Camera-type eye (tissue), 1 donor: ENCODE measurements around the gene PLCH1. TPM values are rescaled to one million over a fixed set of nuclear protein-coding genes. Genes with fewer than 3 reads are reported as not detected.

ENCODE experiments used
- total RNA-seq: library from RNA; depleted of rRNA; stranded (reverse); fragments of >200 nt; gene quantifications from one replicate; pipeline ENCODE4 v1.2.3, GENCODE V29; 2014

Gene PLCH1
- total RNA-seq = 35.0 TPM

GRCh38 chr3:155744626-155745324, at the start of gene PLCH1:
Gene PLCH1, minus strand, starts transcription at chr3:155745071. Its CDS starts 40,847 bp downstream, at chr3:155704224.

Other genes with a start within 250 kb of the PLCH1 start
- 10.0 TPM for gene C3orf33, start 61.2 kb upstream of the PLCH1 start, total RNA-seq
- 38.5 TPM for gene SLC33A1, start 109.4 kb upstream of the PLCH1 start, total RNA-seq
- gene GMPS, start 125.6 kb upstream of the PLCH1 start, total RNA-seq = 46.5 TPM